H9 (cell line): ENCODE measurements around the gene ACKR4. TPM values are rescaled to one million over a fixed set of nuclear protein-coding genes. Genes with fewer than 3 reads are reported as not detected.

Source experiments
- DNase-seq: peaks from one replicate; pipeline ENCODE4 v3.0.0-alpha.2; 2017
- H2AFZ ChIP-seq: one replicate; pipeline ENCODE4 v1.6.1; 2013; ENCODE audit warnings: mild to moderate bottlenecking, low read length, control low read depth, moderate library complexity
- H2AK5ac ChIP-seq: 2 replicates; pipeline ENCODE4 v1.6.1; 2013; ENCODE audit warnings: low read length, control low read depth, mixed read lengths; ENCODE audit not compliant: insufficient read length
- H2BK120ac ChIP-seq: one replicate; pipeline ENCODE4 v1.6.1; 2013; ENCODE audit warnings: low read depth, mild to moderate bottlenecking, low read length, control low read depth, inconsistent platforms; ENCODE audit not compliant: poor library complexity, severe bottlenecking
- H2BK12ac ChIP-seq: 2 replicates; pipeline ENCODE4 v1.6.1; 2013; ENCODE audit warnings: low read length, control low read depth, mixed read lengths, low read depth; ENCODE audit not compliant: insufficient read length
- H2BK15ac ChIP-seq: 2 replicates; pipeline ENCODE4 v1.6.1; 2013; ENCODE audit warnings: low read depth, low read length, control low read depth
- H2BK20ac ChIP-seq: one replicate; pipeline ENCODE4 v1.6.1; 2013; ENCODE audit warnings: low read depth, mild to moderate bottlenecking, low read length, control low read depth, inconsistent platforms; ENCODE audit not compliant: poor library complexity, severe bottlenecking
- H2BK5ac ChIP-seq: 2 replicates; pipeline ENCODE4 v1.6.1; 2013; ENCODE audit warnings: low read length, control low read depth, mixed read lengths; ENCODE audit not compliant: insufficient read length
- H3K14ac ChIP-seq: 2 replicates; pipeline ENCODE4 v1.6.1; 2013; ENCODE audit warnings: low read length, control low read depth; ENCODE audit not compliant: insufficient read depth
- H3K18ac ChIP-seq: 2 replicates; pipeline ENCODE4 v1.6.1; 2013; ENCODE audit warnings: low read depth, mild to moderate bottlenecking, mixed read lengths, low read length, control low read depth; ENCODE audit not compliant: insufficient read length
- H3K23ac ChIP-seq: 2 replicates; pipeline ENCODE4 v1.6.1; 2013; ENCODE audit warnings: low read length, control low read depth, mixed read lengths, low read depth; ENCODE audit not compliant: insufficient read length
- H3K23me2 ChIP-seq: 2 replicates; pipeline ENCODE4 v1.6.1; 2013; ENCODE audit warnings: low read depth, mild to moderate bottlenecking, mixed read lengths, low read length, control low read depth; ENCODE audit not compliant: insufficient read length, poor library complexity, severe bottlenecking
- H3K27ac ChIP-seq: 2 replicates; pipeline ENCODE4 v1.5.1; 2013; ENCODE audit warnings: low read length, control low read depth, mixed read lengths, low read depth; ENCODE audit not compliant: insufficient read length
- H3K27me3 ChIP-seq: 2 replicates; pipeline ENCODE4 v1.6.1; 2013; ENCODE audit warnings: low read length, control low read depth, inconsistent platforms; ENCODE audit not compliant: insufficient read depth
- H3K4ac ChIP-seq: 2 replicates; pipeline ENCODE4 v1.6.1; 2013; ENCODE audit warnings: low read depth, mild to moderate bottlenecking, control low read depth, inconsistent platforms, low read length, moderate library complexity
- H3K4me1 ChIP-seq: 2 replicates; pipeline ENCODE4 v1.6.1; 2013; ENCODE audit warnings: low read length, control low read depth, inconsistent platforms; ENCODE audit not compliant: insufficient read depth
- H3K4me2 ChIP-seq: 2 replicates; pipeline ENCODE4 v1.6.1; 2013; ENCODE audit warnings: low read length, control low read depth, mixed read lengths; ENCODE audit not compliant: insufficient read length, insufficient read depth
- H3K56ac ChIP-seq: 2 replicates; pipeline ENCODE4 v1.6.1; 2013; ENCODE audit warnings: low read depth, mild to moderate bottlenecking, mixed read lengths, low read length, control low read depth; ENCODE audit not compliant: insufficient read length
- H3K79me1 ChIP-seq: 2 replicates; pipeline ENCODE4 v1.6.1; 2013; ENCODE audit warnings: low read depth, mild to moderate bottlenecking, moderate library complexity, low read length, control low read depth, inconsistent platforms; ENCODE audit not compliant: insufficient read depth, poor library complexity, severe bottlenecking
- H3K79me2 ChIP-seq: 2 replicates; pipeline ENCODE4 v1.6.1; 2013; ENCODE audit warnings: low read length, control low read depth, inconsistent platforms; ENCODE audit not compliant: insufficient read depth
- H3K9ac ChIP-seq: 2 replicates; pipeline ENCODE4 v1.6.1; 2013; ENCODE audit warnings: low read length, control low read depth, mixed read lengths; ENCODE audit not compliant: insufficient read length; ENCODE audit errors: extremely low read depth
- H3K9me3 ChIP-seq: one replicate; pipeline ENCODE4 v1.6.1; 2013; ENCODE audit warnings: low read depth, low read length, inconsistent platforms; ENCODE audit not compliant: control insufficient read depth
- H3T11ph ChIP-seq: one replicate; pipeline ENCODE4 v1.6.1; 2013; ENCODE audit warnings: mild to moderate bottlenecking, low read length, control low read depth, inconsistent platforms
- H4K20me1 ChIP-seq: one replicate; pipeline ENCODE4 v1.6.1; 2013; ENCODE audit not compliant: control insufficient read depth, insufficient read length, insufficient read depth
- H4K5ac ChIP-seq: 2 replicates; pipeline ENCODE4 v1.6.1; 2013; ENCODE audit warnings: low read depth, mild to moderate bottlenecking, mixed read lengths, low read length, control low read depth; ENCODE audit not compliant: insufficient read length
- H4K8ac ChIP-seq: replicated peaks from 2 replicates; pipeline ENCODE4 v1.6.1; 2013; ENCODE audit warnings: low read length, control low read depth, mixed read lengths, low read depth; ENCODE audit not compliant: insufficient read length
- H4K91ac ChIP-seq: 2 replicates; pipeline ENCODE4 v1.6.1; 2013; ENCODE audit warnings: low read depth, mild to moderate bottlenecking, moderate library complexity, mixed read lengths, low read length, control low read depth; ENCODE audit not compliant: insufficient read length
- H3K27ac Mint-ChIP-seq, 3 experiments: 2 replicates in 2 of 3; 3 replicates in 1 of 3; pipeline ENCODE4 v1.8.0; 2020 to 2021; ENCODE audit warnings: mixed read lengths in 3 of 3, mild to moderate bottlenecking in 1 of 3, moderate library complexity in 1 of 3
- H3K27me3 Mint-ChIP-seq: 2 replicates; pipeline ENCODE4 v1.8.0; 2021; ENCODE audit warnings: low read depth, mild to moderate bottlenecking, moderate library complexity, mixed read lengths
- H3K36me3 Mint-ChIP-seq, 3 experiments: 2 replicates in 2 of 3; 3 replicates in 1 of 3; pipeline ENCODE4 v1.8.0; 2020 to 2021; ENCODE audit warnings: low read depth in 3 of 3, mixed read lengths in 3 of 3; ENCODE audit not compliant: insufficient read depth in 1 of 3
- H3K4me1 Mint-ChIP-seq, 2 experiments: 2 replicates each; pipeline ENCODE4 v1.8.0; 2020; ENCODE audit warnings: mixed read lengths in 2 of 2
- H3K4me3 Mint-ChIP-seq, 2 experiments: 2 replicates in 1 of 2; 3 replicates in 1 of 2; pipeline ENCODE4 v1.8.0; 2020 to 2021; ENCODE audit warnings: mild to moderate bottlenecking in 2 of 2, mixed read lengths in 2 of 2, moderate library complexity in 1 of 2
- H3K9me3 Mint-ChIP-seq, 2 experiments: 2 replicates in 1 of 2; 3 replicates in 1 of 2; pipeline ENCODE4 v1.8.0; 2020; ENCODE audit warnings: mild to moderate bottlenecking in 2 of 2, mixed read lengths in 2 of 2, moderate library complexity in 1 of 2
- CTCF ChIP-seq: fragments of 200-600 bp; sonication (generic); conservative IDR thresholded peaks from 3 replicates; pipeline ENCODE4 v1.8.0; 2021; ENCODE audit warnings: antibody characterized with exemption, mild to moderate bottlenecking
- WGBS: extraction: QIAGEN DNeasy Blood & Tissue Kit; methylation state at CpG from one replicate; pipeline ENCODE4 v1.1.7; 2013; ENCODE audit warnings: missing lambda C conversion rate, low lambda C conversion rate, mixed read lengths; ENCODE audit not compliant: insufficient read length; ENCODE audit errors: extremely low coverage; 5-methylcytosine and 5-hydroxymethylcytosine counted together
- total RNA-seq: library from RNA; stranded (reverse); gene quantifications from 2 replicates; pipeline ENCODE4 v1.2.1, GENCODE V29; 2021

ACKR4 gene
- total RNA-seq, 1 experiment from 2014 or later = not detected

GRCh38 chr3:132626955-132627354, 29.9 kb downstream of the ACKR4 start:
- Histone ChIP-seq H3K18ac (no peak overlapping the region), H4K8ac (no peak overlapping the region), H3K4me2 (no peak overlapping the region), H4K20me1 (no peaks in the 10 kb centered on the region), H4K5ac (no peak overlapping the region), H3K4me1 (no peaks in the 10 kb centered on the region; the same call in 1 of the 2 replicates), H3K27ac (no peak overlapping the region), H3K79me1 (no peaks in the 10 kb centered on the region), H3K9me3 (no peaks in the 10 kb centered on the region), H3K56ac (no peak overlapping the region), H3K9ac (no peak overlapping the region), H2BK120ac (no peak overlapping the region), H3T11ph (no peak overlapping the region), H2BK5ac (no peak overlapping the region), H2BK20ac (no peak overlapping the region), H2BK15ac (no peak overlapping the region), H3K4ac (no peak overlapping the region), H3K79me2 (no peaks in the 10 kb centered on the region), H3K14ac (no peak overlapping the region), H3K27me3 (no peaks in the 10 kb centered on the region), H2BK12ac (no peak overlapping the region), H2AK5ac (no peak overlapping the region), H2AFZ (no peak overlapping the region), H3K23ac (no peak overlapping the region), H4K91ac (no peak overlapping the region), H3K23me2 (no peaks in the 10 kb centered on the region)
- H3K27ac Mint-ChIP-seq = peak overlapping the region in 2 of 3 experiments; percentile 57 to 91; a peak in 3 of 7 replicates
- no peaks in the 10 kb centered on the region for H3K27me3 Mint-ChIP-seq
- WGBS = no CpG with 5 or more reads among the region's 6 CpGs
- H3K36me3 Mint-ChIP-seq = peaks cover 0 to 21% (median 16%) of the 10 kb centered on the region in 3 experiments; a peak in 4 of 7 replicates
- peaks cover 17 to 18% of the 10 kb centered on the region in 2 experiments for H3K4me1 Mint-ChIP-seq
- DNase-seq = peak; percentile 81
- H3K9me3 Mint-ChIP-seq = no peaks in the 10 kb centered on the region
- TF ChIP-seq CTCF = no peak
- H3K4me3 Mint-ChIP-seq = no peak overlapping the region
